Measurements from ENCODE around the gene ZBTB7C.

ZBTB7C gene

DNA sequence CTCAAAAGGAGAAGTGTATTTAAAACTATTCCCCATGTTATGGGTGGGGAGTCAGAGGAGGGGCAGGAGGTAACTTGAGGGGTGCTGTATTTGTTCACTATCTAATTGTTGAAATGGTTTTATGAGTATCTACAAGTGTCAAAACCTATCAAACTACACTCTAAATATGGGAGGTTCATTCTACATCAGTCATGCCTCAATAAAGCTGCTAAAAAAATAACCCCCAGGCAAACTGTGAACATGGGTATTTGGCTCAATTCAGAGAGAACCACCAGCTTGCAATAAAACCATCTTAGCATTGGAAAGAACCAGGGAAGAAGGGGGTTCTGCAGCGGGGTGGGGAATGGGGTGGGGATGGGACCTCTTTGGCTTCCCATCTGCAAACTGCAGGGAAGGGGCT lies 302.7 kb downstream of the ZBTB7C start:
- DNase-seq: no peak

DNA sequence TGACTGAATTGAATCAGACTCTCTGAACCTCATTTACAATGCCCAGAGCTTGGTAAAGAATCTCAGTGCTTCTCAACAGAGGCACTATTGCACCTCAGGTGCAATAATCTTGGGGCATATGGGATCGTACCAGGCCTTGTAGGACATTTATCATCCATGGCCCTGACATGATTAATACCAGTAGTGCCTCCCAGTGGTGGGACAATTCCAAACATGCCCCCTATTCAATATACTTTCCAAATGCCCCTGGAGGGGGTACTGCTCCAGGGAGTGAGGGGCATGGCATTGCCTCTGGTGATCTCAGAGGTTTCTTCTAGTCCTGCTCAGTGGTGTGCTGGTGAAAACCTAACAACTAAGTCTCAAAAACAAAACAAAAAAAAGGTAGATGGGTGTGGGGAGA lies 303.9 kb downstream of the ZBTB7C start:
- DNase-seq: no peak

DNA sequence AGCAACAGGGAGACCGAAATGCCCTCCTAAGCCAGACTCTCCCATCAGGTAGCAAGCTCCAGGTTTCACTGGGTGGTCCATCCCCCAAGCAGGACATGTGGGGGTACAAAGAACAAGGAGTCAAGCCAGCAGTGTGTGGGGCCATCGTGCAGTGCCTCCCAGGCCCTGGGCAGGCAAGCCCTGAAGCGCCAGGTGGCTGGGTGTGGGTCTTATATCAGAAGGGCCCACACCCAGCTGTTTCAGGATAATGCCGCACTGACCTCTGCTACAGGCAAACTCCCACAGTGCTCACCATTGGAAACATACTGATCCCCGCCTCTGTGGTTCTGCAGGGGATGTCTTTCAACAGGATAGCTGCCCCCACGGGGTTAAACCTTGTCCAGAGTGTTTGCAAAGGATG lies 304.5 kb downstream of the ZBTB7C start:
- peak; percentile 50 for DNase-seq

DNA sequence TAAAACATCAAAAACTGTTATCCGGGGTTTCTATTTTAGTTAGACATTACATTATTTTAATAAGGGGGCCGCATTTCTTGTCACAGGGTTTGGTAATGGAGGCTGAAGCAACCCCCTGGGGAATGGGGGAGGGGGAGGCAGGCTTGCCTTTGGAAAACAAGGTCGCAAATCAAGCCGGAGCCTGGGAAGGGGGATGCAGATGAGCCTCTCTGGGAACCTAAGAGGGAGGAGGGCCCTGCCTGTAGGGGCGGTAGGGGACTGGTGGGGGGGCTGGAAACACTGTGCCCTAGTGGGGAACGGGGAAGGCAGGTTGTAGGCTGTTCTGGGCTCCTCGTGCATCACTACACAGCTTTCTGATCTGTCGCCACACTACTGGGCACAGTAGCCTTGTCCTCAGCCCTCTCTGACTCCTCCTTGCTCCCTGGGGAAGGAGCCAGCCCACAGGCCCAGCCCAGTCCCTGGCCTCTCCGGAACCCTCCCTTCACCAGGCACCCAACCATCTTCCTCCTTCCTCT lies 308.5 kb downstream of the ZBTB7C start:
- DNase-seq: no peak

DNA sequence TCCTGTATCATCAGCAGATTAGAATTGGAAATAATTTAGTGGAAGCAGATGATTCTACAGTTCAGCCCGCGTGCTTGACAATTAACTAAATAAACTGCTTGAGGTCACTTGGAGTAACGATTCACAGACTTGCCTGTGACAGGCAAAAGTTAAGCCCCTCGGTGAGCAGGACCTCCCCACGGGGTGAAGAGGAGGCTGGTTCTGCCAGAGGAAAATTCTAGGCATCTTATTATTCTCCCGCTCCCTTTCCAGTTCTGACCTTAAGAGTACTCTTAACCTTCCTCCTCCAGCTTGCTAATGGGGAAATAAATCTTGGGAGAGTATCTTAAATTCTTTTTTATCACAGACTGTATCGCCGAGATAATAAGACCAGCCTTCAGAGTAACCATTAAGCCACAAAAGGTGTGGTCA lies 309.0 kb downstream of the ZBTB7C start:
- no peak for DNase-seq

DNA sequence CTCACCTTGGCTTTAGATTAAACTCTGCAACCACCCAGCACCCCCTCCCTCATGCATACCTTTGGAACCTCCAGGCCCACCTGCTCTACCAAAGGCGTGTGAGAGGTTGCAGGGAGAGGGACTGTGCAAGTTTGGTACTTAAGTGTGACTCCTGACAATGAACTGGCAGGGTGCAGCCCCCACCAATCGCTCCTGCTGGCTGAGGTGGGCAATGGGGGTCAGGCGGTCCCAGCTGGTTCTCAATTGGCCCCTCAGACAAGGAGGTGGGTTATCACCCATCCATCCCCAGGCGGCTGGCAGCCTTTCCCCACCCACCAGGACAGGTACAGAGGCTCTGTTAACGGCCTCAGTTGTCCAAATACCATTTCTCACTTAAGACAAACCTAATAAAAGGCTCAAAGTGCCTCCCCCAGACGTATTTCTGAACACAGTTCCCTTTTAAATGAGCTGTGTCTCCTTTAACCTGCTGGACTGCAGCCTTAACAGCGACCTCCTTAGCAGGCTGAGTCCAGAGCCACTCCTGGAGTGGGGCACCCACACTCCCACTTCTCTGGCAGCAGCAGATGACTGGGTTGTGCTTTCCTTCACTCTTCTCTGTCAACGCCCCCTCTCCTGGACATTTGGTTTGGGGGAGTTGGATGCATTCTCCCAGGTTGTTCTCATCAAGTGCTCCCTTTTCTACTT lies 309.6 kb downstream of the ZBTB7C start:
- DNase-seq: no peak

DNA sequence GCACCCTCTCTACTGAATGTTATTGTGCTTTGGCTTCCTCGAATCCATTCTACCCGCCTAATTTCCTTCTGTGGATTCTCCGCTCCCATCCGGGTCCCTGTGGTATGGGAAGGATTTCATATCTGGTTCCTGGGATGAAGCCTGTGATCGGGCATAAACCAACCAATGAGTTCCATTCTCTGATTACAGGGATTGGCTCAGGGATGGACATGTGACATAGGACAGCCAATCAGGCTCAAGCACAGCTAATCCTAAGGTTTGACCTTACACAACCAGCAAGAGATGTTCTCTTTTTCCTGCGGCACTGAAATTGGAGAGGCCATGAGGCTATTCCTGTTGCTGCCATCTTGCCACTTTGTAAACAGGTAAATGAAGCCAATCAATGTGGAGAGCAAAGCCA lies 310.6 kb downstream of the ZBTB7C start:
- no peak for DNase-seq

DNA sequence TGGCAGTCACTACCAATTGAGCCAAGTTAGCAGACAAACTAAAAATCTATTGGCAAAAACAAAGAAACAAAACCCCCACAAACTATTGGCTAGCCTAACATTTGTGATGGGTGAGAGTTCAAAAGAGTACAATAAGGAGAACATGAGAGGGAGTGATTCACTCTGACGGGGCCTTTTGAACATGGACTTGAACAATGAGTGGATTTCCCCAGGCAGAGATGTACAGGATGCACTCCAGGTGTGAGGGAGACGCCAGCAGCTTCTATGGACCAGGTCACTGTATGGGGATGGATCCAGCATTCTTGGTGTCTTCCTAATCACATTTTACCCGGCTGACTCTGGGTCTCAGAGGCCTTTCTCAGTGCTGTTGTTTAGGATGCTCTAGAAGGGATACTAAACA lies 311.2 kb downstream of the ZBTB7C start:
- no peak for DNase-seq

DNA sequence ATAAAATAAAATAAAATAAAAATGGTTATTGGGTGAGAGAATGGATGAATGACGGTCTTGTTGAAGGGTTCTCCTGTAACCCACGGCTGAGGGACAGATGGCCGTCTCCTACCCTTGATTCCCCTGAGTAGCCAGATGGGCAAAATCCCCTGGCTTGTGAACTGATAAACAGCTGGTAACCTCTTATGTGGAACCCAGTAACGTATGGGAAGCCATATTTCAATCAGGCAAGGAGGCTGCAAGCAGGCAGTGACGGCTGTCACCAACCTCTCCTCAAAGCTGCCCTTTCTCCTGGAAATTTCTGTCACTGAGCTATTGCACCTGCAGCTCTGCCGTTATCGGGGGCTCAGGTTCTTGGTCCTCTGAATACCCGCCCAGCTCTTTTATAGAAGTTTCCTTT lies 313.5 kb downstream of the ZBTB7C start:
- no peak for DNase-seq

DNA sequence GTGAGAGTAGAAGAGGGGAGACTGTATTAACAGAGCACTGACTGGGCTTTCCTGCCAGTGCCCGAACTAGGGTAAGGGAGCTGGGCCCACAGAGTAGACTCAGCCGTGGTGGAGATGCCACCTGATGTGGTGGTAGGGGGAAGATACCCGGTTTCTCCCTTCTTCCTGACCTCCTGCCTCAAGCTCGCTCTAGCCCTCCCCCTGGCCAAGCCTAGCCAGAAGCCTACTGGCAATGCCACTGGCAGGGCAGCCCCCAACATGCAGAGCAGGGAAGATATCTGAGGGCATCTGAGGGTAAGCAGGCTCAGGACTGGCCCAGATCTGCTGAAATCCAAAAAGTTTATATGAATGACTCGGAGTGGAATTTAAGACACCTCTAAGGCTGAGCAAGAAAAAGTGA lies 316.1 kb downstream of the ZBTB7C start:
- no peak for DNase-seq

DNA sequence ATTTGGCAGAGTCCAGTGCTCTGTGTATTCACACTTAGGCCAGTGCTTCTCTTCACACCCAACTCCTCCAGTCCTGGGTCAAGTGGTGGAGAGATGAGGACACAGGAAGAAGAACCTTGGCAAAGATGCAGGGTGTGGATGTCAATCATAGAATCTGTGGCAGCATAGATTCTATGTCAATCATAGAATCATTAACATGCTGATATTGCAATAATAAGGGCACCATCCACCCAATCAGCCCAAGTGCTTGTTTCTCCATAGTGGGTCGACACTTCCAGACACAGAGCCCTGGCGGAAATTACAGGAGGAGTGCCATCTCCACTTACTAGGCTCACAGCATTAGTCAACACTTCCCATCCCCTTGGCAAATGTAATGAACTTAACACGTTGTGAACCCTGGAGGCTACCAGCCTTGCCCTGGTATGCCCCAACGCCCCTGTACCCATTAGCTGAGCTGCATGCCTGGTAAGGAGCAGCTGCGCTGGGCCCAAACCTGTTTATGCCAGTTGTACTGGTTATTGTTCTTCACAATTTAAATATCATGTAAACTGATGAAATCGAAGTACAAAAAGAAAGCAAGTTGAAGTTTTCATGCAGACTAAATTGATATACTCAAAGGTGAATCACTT lies 317.2 kb downstream of the ZBTB7C start:
- no peak for DNase-seq

DNA sequence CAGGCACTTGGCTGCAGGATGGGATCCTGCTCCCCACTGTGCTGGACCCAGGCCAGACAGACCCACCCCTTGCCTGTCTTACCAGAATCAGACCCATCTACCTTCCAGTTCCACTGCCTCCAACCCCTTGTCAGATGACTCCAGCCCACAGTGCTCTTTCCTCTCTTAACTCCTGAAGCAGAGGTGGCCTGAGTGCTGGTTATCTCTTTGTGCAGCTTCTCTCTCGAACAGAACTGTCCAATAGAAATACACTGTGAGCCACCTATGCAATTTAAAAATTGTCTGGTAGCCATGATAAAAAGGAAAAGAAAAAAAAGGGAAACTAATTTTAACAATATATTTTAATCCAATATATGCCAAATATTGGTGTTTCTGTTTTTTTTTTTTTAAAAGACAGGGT lies 318.5 kb downstream of the ZBTB7C start:
- DNase-seq: no peak

DNA sequence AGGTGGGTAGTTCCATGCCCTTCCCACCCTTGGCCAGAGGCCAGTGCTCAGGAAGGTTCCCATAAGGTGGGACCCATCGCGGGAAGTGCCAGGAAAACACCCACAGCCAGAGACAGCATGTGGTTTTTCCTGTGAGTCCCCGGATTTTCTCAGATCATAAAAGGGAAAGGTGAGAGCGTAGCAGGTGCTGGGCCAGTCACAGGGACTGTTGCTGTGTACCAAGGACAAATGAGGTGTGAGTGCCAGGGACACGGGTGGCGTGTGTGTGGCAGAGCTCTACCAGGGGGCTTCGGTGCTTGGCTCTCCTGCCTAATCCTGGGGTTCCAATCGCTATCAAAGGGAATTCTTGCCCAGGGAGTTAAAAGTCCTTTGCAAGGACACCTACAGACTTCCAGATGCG lies 319.2 kb downstream of the ZBTB7C start:
- DNase-seq: no peak

DNA sequence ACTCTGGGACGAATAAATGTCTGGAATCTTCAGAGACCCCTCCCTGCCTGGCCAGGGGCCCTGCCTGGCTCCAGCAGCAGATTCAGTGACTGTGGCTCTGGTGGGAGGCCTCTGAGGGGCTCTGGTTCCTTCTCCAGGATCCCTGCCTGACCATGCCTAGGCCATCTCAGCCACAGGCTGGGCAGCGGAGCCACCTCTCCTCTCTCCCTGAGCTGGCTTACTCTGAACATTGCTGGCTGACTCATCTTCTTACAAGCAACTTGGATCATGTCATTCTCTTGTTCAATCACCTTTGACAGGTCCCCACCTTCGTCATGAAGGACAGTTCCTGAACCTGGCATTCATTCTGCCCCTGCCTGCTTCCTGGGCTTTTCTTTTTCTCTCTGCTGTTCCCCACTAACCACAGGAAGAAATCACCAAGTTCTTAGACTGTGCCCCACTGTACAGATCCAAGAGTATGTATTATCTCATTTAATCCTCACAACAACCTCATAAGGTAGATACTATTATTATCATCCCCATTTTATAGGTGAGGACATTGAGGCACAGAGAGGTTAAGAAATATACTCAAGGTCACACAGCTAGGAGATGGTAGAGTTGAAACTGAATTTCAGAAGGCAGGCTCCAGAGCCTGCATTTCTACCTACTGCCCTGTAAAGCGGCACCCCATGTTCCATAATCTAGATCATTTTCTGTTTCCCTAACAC lies 323.2 kb downstream of the ZBTB7C start:
- no peak for DNase-seq

DNA sequence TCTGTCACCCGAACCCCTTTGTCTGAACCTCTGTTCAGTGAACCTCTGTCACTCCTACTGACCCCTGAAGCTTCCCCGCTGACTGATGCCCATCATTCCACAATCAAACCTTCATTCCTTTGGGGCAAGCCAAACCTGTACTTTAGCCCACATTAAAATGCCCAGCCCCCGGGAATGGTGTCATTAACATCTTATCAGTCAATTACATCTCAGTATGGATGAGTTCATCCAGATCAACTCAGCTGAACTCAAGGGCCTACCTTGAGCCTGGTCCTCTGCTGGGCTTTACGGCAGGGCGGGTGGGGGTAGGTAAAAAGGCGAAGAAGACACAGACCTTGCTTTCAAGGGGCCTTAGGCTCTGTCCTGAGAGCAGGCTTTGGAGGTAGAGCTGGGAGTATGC lies 324.3 kb downstream of the ZBTB7C start:
- DNase-seq: no peak

DNA sequence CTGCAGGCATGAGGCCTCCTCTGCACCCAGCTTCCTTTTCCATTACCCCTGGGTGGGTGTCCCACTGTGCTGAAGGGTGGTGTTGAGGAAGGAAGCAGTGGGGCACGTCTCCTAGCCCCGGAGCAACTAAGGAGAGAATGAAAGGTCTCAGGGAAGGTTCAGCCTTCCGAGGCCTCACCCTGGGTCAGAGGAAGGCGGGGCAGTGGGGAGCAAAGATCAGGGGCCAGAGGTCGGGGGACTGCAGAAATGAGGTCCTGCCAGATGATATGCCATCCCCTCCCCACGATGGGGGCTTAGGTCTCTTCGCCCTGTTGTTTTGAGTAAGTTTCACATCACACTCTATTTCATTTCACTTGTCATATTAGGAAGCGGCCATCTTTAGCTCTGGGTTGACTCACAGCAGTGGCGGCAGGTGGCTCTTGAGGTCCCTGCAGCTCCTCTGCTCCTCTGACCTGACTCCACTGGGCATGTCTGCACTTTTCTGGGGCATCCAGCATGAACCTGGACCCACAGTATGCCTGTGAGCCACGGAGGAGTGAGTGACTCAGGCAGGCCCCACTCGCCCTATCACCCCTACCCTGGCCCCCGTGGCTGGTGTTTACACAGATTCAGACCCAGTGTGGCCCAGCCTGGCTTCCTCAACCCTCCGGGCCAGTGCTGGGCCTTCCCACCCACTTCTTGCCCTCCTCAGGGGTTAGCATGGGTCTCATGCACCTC lies 325.0 kb downstream of the ZBTB7C start:
- DNase-seq: no peak

DNA sequence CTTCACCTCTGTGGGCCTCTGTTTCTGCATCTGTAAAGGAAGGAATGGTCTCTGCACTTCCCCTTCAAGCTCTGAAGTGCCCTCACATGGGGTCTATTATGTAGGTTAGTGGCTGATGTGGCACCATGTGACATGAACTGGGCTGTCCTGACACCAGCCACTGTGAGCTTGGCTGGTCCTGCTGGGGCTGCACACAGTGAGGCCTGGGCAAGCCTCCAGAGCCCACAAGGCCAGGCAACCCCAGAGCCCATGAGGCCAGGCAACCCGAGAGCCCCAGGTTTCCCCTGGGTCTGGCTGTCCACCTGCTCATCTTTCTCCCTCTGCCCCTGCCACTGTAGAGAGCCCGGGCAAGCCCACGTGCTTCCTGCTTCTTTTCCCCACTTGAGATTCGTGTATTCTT lies 328.6 kb downstream of the ZBTB7C start:
- DNase-seq: no peak

DNA sequence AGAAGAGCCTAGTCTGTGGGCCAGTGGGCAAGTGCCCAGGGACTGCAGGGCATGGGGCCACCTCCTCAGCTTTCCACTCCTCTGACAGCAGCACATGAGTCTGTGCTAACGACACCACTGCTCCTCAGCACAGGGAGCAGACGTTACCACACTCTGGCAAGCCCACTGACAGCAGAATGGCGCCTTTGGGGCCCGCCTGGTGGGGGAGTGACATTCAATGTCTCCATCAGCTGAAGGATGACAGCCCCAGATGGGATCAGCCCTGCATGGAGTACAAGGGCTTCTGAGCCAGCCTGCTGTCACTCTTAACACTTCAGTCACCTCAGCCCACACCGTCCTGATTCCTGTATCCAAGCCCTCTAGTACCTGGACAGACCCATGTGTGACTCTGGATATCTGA lies 329.3 kb downstream of the ZBTB7C start:
- no peak for DNase-seq

DNA sequence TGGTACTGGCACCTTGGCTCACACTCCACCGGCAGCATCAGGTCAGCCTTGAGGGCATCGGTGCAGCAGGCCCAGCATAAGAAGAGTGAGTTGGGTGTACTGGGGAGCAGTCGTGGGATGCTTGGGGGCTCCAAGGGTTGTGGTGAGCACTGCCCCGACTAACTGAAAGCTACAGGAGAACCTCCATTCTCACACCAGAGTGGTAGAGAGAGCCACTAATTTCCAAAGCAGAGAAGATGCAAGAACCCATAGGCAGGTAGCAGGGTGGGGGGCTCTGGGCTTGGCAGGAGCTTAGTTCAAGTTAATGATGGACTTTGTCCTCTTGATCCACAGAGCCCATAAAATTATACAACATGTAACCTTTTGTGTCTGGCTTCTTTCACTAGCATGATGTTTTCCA lies 330.7 kb downstream of the ZBTB7C start:
- DNase-seq: no peak

DNA sequence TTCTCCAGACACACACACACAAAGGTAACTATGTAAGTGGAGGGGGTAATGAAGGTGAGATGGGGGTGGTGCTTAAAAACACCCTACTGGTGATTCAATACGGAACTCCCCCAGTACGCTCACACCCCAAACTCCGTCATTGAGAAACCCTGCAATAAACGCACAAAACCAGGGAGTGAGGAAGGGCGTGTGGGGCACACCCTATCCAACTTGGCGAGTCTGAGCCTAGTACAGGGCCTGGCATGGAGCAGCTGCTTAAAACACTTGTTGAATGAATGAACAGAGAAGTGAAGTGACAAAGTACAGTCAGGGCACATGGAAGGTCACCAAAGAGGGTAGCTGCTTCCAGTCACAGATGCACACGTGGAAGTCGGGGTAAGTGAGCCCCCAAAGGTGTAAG lies 331.9 kb downstream of the ZBTB7C start:
- DNase-seq: peak; percentile 21

DNA sequence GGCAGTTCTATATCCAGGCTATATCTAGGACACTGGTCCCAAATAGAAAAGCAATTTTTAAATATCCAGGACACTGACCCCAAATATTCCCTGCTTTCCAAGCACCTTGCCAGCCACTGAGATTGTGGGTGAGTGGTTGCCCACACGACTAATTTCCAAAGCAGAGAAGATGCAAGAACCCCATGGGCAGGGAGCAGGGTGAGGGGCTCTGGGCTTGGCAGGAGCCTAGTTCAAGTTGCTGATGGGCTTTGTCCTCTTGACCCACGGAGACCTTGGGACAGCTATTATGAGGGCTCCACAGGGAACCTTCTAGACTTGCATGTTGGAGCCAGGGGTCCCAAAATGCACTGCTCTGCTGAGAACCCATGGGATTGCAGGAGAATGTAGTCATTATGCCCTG lies 332.7 kb downstream of the ZBTB7C start:
- peak; percentile 47 for DNase-seq

DNA sequence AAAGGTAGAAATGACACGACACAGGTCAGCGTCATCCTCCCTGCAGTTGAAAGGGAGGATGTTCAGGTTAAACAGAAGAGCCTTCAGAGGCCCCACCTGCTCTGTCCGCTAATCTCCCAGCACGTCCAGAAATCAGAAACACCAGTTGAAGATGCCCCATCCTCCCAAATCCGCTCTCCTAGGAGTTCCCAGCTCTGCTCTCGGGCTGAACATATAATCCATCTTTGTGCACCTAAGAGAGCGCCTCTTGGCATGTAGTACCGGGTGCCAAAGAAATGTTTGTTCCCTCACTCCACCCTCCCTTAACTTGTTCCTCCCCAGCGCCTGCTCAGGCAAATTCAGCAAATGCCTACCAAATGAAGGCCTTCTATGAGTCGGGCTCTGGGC lies 333.5 kb downstream of the ZBTB7C start:
- DNase-seq: no peak

DNA sequence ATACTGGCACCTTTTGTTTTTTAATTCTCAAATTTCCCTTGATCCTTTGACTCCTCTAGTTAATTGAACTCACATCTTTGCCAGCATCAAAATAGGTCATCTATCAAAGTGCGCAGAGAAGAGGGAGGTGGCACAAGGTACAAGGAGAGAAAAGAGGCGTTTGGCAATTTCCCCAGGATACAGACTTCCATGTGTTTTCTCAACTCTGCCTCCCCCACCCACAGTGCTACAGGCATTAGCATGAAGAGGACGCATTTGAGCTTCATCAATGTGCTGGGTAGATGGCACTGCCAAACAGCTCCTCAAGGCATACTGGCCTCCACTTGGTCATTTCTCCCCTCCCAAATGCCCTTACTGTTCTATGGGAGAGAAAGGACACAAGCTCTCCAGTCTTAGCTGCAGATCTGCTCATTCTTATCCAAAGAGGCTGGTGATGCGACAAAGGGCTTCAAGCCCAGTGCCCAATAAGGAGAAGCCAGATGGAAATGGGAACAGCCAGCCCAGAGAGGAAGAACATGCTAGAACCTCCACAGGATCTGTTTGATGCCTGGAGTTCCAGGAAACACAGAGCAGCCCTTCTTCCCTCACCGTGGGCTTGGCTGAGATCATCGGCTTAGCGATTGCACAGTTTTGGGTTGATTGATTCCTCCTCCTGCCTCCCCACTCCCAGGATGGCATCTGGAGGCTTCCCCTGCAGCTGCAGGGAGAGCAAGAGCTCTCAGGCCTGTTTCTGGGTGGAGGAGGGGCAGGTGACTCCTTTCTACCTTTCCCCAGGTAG lies 334.1 kb downstream of the ZBTB7C start:
- no peak for DNase-seq
